Stimulated activated CD8-positive, alpha-beta memory T cell treated with anti-CD3 and anti-CD28 coated beads, Interleukin-4, amount 100 ng/mL, for 48 hours (primary cell): ENCODE measurements around the gene MS4A18.
A peak's percentile ranks its signal among the peaks of the same experiment; 100 is the strongest.
"Not testable (repeated sequence)": the region's sequence is repeated elsewhere in the genome, so short reads cannot be mapped to it uniquely, and the experiment has no call there.

ENCODE experiments used
- DNase-seq: peaks from one replicate; pipeline ENCODE4 v3.0.0-alpha.2; 2020

The MS4A18 gene

GRCh38 chr11:60740573-60740972, 16.1 kb downstream of the MS4A18 start:
- DNase-seq: no peak

- no peak for DNase-seq
Observed at GRCh38 chr11:60741421-60741820, 16.9 kb downstream of the MS4A18 start.

- DNase-seq: no peak
Observed at GRCh38 chr11:60743058-60743457, 18.5 kb downstream of the MS4A18 start.

- no peak for DNase-seq
Observed at GRCh38 chr11:60744114-60744513, 19.6 kb downstream of the MS4A18 start.

GRCh38 chr11:60747359-60747873, 22.9 kb downstream of the MS4A18 start:
- no peak for DNase-seq

GRCh38 chr11:60748225-60748624, 23.7 kb downstream of the MS4A18 start:
- DNase-seq: no peak

GRCh38 chr11:60748821-60749220, 24.3 kb downstream of the MS4A18 start:
- DNase-seq: no peak

GRCh38 chr11:60750911-60751310, 26.4 kb downstream of the MS4A18 start:
- DNase-seq: no peak

GRCh38 chr11:60753309-60753708, 28.8 kb downstream of the MS4A18 start:
- no peak for DNase-seq

GRCh38 chr11:60754887-60755286, 30.4 kb downstream of the MS4A18 start:
- DNase-seq: no peak

- no peak for DNase-seq
Observed at GRCh38 chr11:60756307-60757032, 31.9 kb downstream of the MS4A18 start, which contains the start of gene MS4A15. MS4A15 (plus strand) TSS chr11:60756867; CDS start chr11:60763734, 6,867 bp downstream.

GRCh38 chr11:60757231-60757800, 32.8 kb downstream of the MS4A18 start:
- DNase-seq: no peak

- DNase-seq: not testable (repeated sequence)
Observed at GRCh38 chr11:60758671-60759070, 34.2 kb downstream of the MS4A18 start.

GRCh38 chr11:60759438-60760225, 35.1 kb downstream of the MS4A18 start:
- not testable (repeated sequence) for DNase-seq

- no peak for DNase-seq
Observed at GRCh38 chr11:60761436-60762190, 37.1 kb downstream of the MS4A18 start.

- no peak for DNase-seq
Observed at GRCh38 chr11:60762851-60763691, 38.6 kb downstream of the MS4A18 start.

- no peak for DNase-seq
Observed at GRCh38 chr11:60763692-60764369, 39.3 kb downstream of the MS4A18 start.

- DNase-seq: no peak
Observed at GRCh38 chr11:60764879-60765278, 40.4 kb downstream of the MS4A18 start.

- no peak for DNase-seq
Observed at GRCh38 chr11:60765355-60765754, 40.8 kb downstream of the MS4A18 start.

GRCh38 chr11:60766547-60766946, 42.0 kb downstream of the MS4A18 start:
- no peak for DNase-seq

- peak; percentile 61 for DNase-seq
Observed at GRCh38 chr11:60767388-60767811, 42.9 kb downstream of the MS4A18 start.
